ENCODE measurements around the gene SHC2. TPM values are rescaled to one million over a fixed set of nuclear protein-coding genes. Genes with fewer than 3 reads are reported as not detected.
A peak's percentile ranks its signal among the peaks of the same experiment; 100 is the strongest.

The SHC2 gene
- total RNA-seq, 2 experiments from 2014 or later = 0.40 to 0.53 TPM

- POLR2A ChIA-PET = interaction anchor here (0.5 kb wide), 1 partner anchor 24 kb away, joined by 3 read pairs; no protein-coding TSS in a partner anchor
- no peaks in the 10 kb centered on the region for H3K36me3 Mint-ChIP-seq
- DNase-seq (peak; percentile 5), ATAC-seq (ENCODE audit: low read depth) (no peak)
- no peak overlapping the region for H3K27ac Mint-ChIP-seq
- H3K4me3 Mint-ChIP-seq = no peak overlapping the region
- H3K9me3 Mint-ChIP-seq = no peaks in the 10 kb centered on the region
- H3K27me3 Mint-ChIP-seq = no peaks in the 10 kb centered on the region
- H3K4me1 Mint-ChIP-seq = no peaks in the 10 kb centered on the region
Measured at GRCh38 chr19:371501-372168, 89.2 kb downstream of the SHC2 start.

- peak; percentile 10 for DNase-seq
- no peaks in the 10 kb centered on the region for H3K9me3 Mint-ChIP-seq
- ATAC-seq (ENCODE audit: low read depth) = no peak
- H3K4me3 Mint-ChIP-seq = no peak overlapping the region
- no peak overlapping the region for H3K27ac Mint-ChIP-seq
- no peaks in the 10 kb centered on the region for H3K36me3 Mint-ChIP-seq
- no peaks in the 10 kb centered on the region for H3K4me1 Mint-ChIP-seq
- no peaks in the 10 kb centered on the region for H3K27me3 Mint-ChIP-seq
- POLR2A ChIA-PET = no interaction called here
Measured at GRCh38 chr19:370641-371330, 90.0 kb downstream of the SHC2 start.

DNA sequence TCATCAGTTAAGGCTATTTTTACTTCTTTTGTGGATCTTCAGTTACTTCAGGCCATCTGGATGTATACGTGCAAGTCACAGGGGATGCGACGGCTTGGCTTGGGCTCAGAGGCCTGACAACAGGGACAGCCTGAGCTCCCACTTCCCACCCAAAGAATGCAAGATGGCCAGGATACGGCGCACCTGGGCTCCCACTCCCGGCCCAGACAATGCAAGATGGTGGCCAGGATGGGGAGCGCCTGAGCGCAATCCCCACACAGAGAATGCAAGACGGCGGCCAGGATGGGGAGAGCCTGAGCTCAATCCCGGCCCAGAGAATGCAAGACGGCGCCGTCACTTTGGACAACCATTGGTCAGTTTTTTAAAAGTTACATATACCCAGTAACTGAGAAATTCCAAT lies 91.0 kb downstream of the SHC2 start:
- no peaks in the 10 kb centered on the region for H3K4me1 Mint-ChIP-seq
- no peaks in the 10 kb centered on the region for H3K36me3 Mint-ChIP-seq
- H3K27me3 Mint-ChIP-seq = no peaks in the 10 kb centered on the region
- POLR2A ChIA-PET = no interaction called here
- no peak overlapping the region for H3K27ac Mint-ChIP-seq
- ATAC-seq (ENCODE audit: low read depth) (no peak), DNase-seq (no peak)
- H3K9me3 Mint-ChIP-seq = no peaks in the 10 kb centered on the region
- no peak overlapping the region for H3K4me3 Mint-ChIP-seq

GRCh38 chr19:369256-369655 lies 91.6 kb downstream of the SHC2 start:
- H3K9me3 Mint-ChIP-seq = no peaks in the 10 kb centered on the region
- ATAC-seq (ENCODE audit: low read depth) (no peak), DNase-seq (no peak)
- POLR2A ChIA-PET = no interaction called here
- H3K4me1 Mint-ChIP-seq = no peaks in the 10 kb centered on the region
- no peaks in the 10 kb centered on the region for H3K27me3 Mint-ChIP-seq
- no peaks in the 10 kb centered on the region for H3K36me3 Mint-ChIP-seq
- no peak overlapping the region for H3K4me3 Mint-ChIP-seq
- H3K27ac Mint-ChIP-seq = no peak overlapping the region

GRCh38 chr19:368630-369024 lies 92.2 kb downstream of the SHC2 start:
- no peaks in the 10 kb centered on the region for H3K27me3 Mint-ChIP-seq
- H3K4me3 Mint-ChIP-seq = no peak overlapping the region
- no peak overlapping the region for H3K27ac Mint-ChIP-seq
- POLR2A ChIA-PET = no interaction called here
- no peaks in the 10 kb centered on the region for H3K36me3 Mint-ChIP-seq
- DNase-seq = no peak
- H3K4me1 Mint-ChIP-seq = no peaks in the 10 kb centered on the region
- no peaks in the 10 kb centered on the region for H3K9me3 Mint-ChIP-seq
- no peak for ATAC-seq (ENCODE audit: low read depth)

- Mint-ChIP-seq H3K4me1 (no peaks in the 10 kb centered on the region), H3K27ac (no peak overlapping the region), H3K36me3 (no peaks in the 10 kb centered on the region), H3K27me3 (no peaks in the 10 kb centered on the region), H3K4me3 (no peak overlapping the region), H3K9me3 (no peaks in the 10 kb centered on the region)
- ATAC-seq (ENCODE audit: low read depth) (no peak), DNase-seq (no peak)
- POLR2A ChIA-PET = no interaction called here
Measured at GRCh38 chr19:367963-368629, 92.7 kb downstream of the SHC2 start.

DNA sequence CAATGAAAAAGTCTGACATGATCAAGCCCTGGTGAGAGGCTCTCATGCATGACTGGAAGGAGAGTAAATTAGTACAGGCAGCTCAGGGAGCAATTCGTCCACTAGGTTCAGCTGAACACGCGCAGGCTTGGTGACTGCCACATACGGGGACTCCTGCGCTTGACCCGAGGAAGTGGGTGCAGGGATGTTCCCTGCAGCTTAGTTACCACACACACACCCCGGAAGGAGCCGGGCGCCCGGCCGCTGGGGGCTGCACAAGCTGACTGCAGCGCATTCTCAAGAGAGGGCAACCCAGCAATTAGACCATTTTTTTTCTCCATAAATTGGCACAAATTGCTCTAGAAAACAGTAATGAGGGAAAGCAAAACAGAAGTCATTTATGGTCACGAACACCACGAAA lies 93.3 kb downstream of the SHC2 start:
- H3K27me3 Mint-ChIP-seq = no peaks in the 10 kb centered on the region

GRCh38 chr19:366951-367350 lies 93.9 kb downstream of the SHC2 start:
- H3K9me3 Mint-ChIP-seq = no peaks in the 10 kb centered on the region
- H3K4me3 Mint-ChIP-seq = no peak overlapping the region
- no peak for DNase-seq
- no peak overlapping the region for H3K27ac Mint-ChIP-seq
- no peak for ATAC-seq (ENCODE audit: low read depth)
- POLR2A ChIA-PET = no interaction called here
- no peaks in the 10 kb centered on the region for H3K27me3 Mint-ChIP-seq
- H3K4me1 Mint-ChIP-seq = no peaks in the 10 kb centered on the region
- H3K36me3 Mint-ChIP-seq = no peaks in the 10 kb centered on the region

More for the DNA sequence above, 93.3 kb downstream of the SHC2 start:
- no peaks in the 10 kb centered on the region for H3K9me3 Mint-ChIP-seq
- ATAC-seq (ENCODE audit: low read depth) (no peak), DNase-seq (no peak)
- H3K4me1 Mint-ChIP-seq = no peaks in the 10 kb centered on the region
- no peak overlapping the region for H3K4me3 Mint-ChIP-seq
- POLR2A ChIA-PET = no interaction called here
- H3K27ac Mint-ChIP-seq = no peak overlapping the region
- H3K36me3 Mint-ChIP-seq = no peaks in the 10 kb centered on the region

Other genes with a start within 250 kb of the SHC2 start
- gene PLPP2, start 169.6 kb downstream of the SHC2 start, total RNA-seq = not detected
- gene MIER2, start 116.2 kb downstream of the SHC2 start, total RNA-seq = 10 to 100 TPM; 23.4 to 24.9 TPM
- not detected for gene C2CD4C, start 51.9 kb downstream of the SHC2 start, total RNA-seq
- gene MADCAM1, start 35.5 kb upstream of the SHC2 start, total RNA-seq = 1 to 10 TPM in 1 of 2 experiments, under 1 TPM in 1; 0.44 to 1.0 TPM
- 10 to 100 TPM; 27.0 to 27.2 TPM for gene TPGS1, start 46.5 kb upstream of the SHC2 start, total RNA-seq
- gene CDC34, start 70.7 kb upstream of the SHC2 start, total RNA-seq = 10 to 100 TPM; 49.2 to 51.5 TPM
- 10 to 100 TPM; 81.5 to 84.5 TPM for gene GZMM, start 83.0 kb upstream of the SHC2 start, total RNA-seq
- gene BSG, start 111.6 kb upstream of the SHC2 start, total RNA-seq = 100 to 1,000 TPM; 183 to 196 TPM
- gene HCN2, start 128.8 kb upstream of the SHC2 start, total RNA-seq = 1 to 10 TPM; 1.0 to 1.2 TPM
- gene POLRMT, start 172.5 kb upstream of the SHC2 start, total RNA-seq = 10 to 100 TPM; 63.2 to 65.1 TPM
- 1 to 10 TPM in 1 of 2 experiments, under 1 TPM in 1; 0.72 to 1.1 TPM for gene FGF22, start 178.8 kb upstream of the SHC2 start, total RNA-seq
- 10 to 100 TPM; 79.0 to 84.8 TPM for gene RNF126, start 202.2 kb upstream of the SHC2 start, total RNA-seq
- 1 to 10 TPM; 2.6 to 2.9 TPM for gene FSTL3, start 215.4 kb upstream of the SHC2 start, total RNA-seq
- gene PRSS57, start 234.4 kb upstream of the SHC2 start, total RNA-seq = not detected
- gene PALM, start 247.9 kb upstream of the SHC2 start, total RNA-seq = not detected